ENCODE results near the gene TMEM106C. TPM values are rescaled to one million over a fixed set of nuclear protein-coding genes. Genes with fewer than 3 reads are reported as not detected.

The TMEM106C gene
- polyA plus RNA-seq, 1 donor from 2014 or later: 290 TPM

DNA sequence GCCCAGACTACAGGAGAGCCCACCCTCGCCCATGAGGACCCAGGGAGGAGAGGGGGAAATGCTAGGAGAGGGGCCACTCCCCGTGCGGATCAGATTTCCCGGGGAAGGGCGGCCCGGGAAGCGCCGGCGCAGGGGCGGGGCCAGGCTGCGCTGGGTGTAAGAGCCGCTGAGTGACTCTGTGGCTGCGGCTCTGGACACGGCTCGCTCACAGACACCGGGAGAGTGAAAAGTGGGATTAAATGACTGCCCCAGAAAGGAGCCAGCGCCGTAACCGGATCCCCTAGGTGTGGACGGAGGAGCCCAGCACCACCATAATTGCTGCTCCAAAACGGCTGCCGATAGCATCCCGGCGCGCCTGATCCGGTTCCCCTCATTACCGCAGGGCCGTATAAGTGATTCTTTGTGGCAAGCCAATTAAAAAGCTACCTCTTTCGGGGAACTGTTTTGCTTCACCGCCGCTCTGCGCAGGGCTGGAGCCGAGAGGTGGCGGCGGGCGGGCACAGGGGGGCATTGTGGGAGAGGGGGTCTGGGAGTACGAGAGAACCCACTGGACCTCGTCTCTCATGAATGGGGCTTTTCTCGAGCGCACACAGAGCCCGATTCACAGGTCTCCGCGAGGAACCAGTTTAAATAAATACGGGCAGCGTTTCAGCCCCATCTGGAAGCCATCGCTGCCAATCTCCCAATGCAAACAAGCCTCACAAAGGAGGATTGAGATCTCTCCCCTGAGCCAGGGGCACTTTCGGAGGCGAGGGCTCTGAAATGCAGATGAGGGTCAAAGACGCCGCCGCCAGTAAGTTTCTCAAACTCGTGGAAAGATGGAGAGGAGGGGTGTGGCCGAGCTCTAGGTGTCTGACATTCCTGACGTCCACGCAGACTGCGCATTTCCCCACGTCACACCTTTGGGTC is 38.4 kb downstream of the TMEM106C start:
- H3K4me2 ChIP-seq (ENCODE audit: low read length): peak overlapping the region; percentile 69
- H2AFZ ChIP-seq (ENCODE audit: low read depth, low read length): peak overlapping the region; percentile 69
- peaks cover 6% of the 10 kb centered on the region for H3F3A ChIP-seq (ENCODE audit: insufficient read depth, low read length, poor library complexity, severe bottlenecking)
- no peaks in the 10 kb centered on the region for H4K20me1 ChIP-seq (ENCODE audit: insufficient read depth)
- peaks cover 52% of the 10 kb centered on the region for H3K27me3 ChIP-seq (ENCODE audit: insufficient read depth, low read depth, low read length)
- H3K9me3 ChIP-seq (ENCODE audit: low read length): no peaks in the 10 kb centered on the region
- no peak overlapping the region for H3K27ac ChIP-seq (ENCODE audit: low read length)
- peak overlapping the region; percentile 76 for H3K4me3 ChIP-seq (ENCODE audit: low read length)
- no peaks in the 10 kb centered on the region for H3K36me3 ChIP-seq (ENCODE audit: insufficient read depth, low read length)
- no peaks in the 10 kb centered on the region for H3K9me2 ChIP-seq (ENCODE audit: insufficient read depth, low read length)
- H3K9ac ChIP-seq (ENCODE audit: low read length): peak overlapping the region; percentile 52
- peaks cover 14% of the 10 kb centered on the region for H3K79me2 ChIP-seq (replicated peaks; ENCODE audit: insufficient read depth, low read length)
- TF ChIP-seq EP300 (conservative IDR thresholded peaks at IDR 0.05; ENCODE audit: poor library complexity, severe bottlenecking): no peak
- peak; percentile 35 for TF ChIP-seq EZH2 (IDR thresholded peaks at IDR 0.05; ENCODE audit: borderline replicate concordance, insufficient read depth, low read length, poor library complexity, severe bottlenecking)

DNA sequence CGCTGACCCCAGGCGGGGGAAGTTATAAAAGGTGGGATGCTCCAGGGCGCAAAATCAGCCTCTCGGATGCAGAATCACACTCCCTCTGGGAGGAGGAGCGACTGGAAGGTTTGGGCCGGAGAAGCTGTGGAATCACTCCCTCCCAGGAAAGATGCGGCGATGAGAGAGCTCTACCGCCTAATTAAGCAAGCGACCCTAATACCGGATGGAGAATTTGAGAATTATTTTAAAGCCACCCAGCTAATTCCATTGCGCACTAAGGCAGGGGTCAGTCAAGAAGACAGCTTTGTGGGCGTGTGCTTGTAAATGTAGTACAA is 39.0 kb downstream of the TMEM106C start:
- no peaks in the 10 kb centered on the region for H4K20me1 ChIP-seq (ENCODE audit: insufficient read depth)
- no peaks in the 10 kb centered on the region for H3K36me3 ChIP-seq (ENCODE audit: insufficient read depth, low read length)
- TF ChIP-seq RAD21 (conservative IDR thresholded peaks at IDR 0.05) (no peak), EZH2 (IDR thresholded peaks at IDR 0.05; ENCODE audit: borderline replicate concordance, insufficient read depth, low read length, poor library complexity, severe bottlenecking) (peak; percentile 8)
- TF ChIP-seq, protein P1, sequence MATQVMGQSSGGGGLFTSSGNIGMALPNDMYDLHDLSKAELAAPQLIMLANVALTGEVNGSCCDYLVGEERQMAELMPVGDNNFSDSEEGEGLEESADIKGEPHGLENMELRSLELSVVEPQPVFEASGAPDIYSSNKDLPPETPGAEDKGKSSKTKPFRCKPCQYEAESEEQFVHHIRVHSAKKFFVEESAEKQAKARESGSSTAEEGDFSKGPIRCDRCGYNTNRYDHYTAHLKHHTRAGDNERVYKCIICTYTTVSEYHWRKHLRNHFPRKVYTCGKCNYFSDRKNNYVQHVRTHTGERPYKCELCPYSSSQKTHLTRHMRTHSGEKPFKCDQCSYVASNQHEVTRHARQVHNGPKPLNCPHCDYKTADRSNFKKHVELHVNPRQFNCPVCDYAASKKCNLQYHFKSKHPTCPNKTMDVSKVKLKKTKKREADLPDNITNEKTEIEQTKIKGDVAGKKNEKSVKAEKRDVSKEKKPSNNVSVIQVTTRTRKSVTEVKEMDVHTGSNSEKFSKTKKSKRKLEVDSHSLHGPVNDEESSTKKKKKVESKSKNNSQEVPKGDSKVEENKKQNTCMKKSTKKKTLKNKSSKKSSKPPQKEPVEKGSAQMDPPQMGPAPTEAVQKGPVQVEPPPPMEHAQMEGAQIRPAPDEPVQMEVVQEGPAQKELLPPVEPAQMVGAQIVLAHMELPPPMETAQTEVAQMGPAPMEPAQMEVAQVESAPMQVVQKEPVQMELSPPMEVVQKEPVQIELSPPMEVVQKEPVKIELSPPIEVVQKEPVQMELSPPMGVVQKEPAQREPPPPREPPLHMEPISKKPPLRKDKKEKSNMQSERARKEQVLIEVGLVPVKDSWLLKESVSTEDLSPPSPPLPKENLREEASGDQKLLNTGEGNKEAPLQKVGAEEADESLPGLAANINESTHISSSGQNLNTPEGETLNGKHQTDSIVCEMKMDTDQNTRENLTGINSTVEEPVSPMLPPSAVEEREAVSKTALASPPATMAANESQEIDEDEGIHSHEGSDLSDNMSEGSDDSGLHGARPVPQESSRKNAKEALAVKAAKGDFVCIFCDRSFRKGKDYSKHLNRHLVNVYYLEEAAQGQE (IDR thresholded peaks at IDR 0.05; ENCODE audit: borderline replicate concordance): no peak
- peaks cover 52% of the 10 kb centered on the region for H3K27me3 ChIP-seq (ENCODE audit: insufficient read depth, low read depth, low read length)
- peak overlapping the region; percentile 52 for H3K9ac ChIP-seq (ENCODE audit: low read length)
- peak overlapping the region; percentile 76 for H3K4me3 ChIP-seq (ENCODE audit: low read length)
- H3K9me2 ChIP-seq (ENCODE audit: insufficient read depth, low read length): no peaks in the 10 kb centered on the region
- H3K9me3 ChIP-seq (ENCODE audit: low read length): no peaks in the 10 kb centered on the region
- H3K79me2 ChIP-seq (replicated peaks; ENCODE audit: insufficient read depth, low read length): peaks cover 14% of the 10 kb centered on the region
- no peak overlapping the region for H3K27ac ChIP-seq (ENCODE audit: low read length)
- H2AFZ ChIP-seq (ENCODE audit: low read depth, low read length): no peak overlapping the region
- peak overlapping the region; percentile 69 for H3K4me2 ChIP-seq (ENCODE audit: low read length)
- H3F3A ChIP-seq (ENCODE audit: insufficient read depth, low read length, poor library complexity, severe bottlenecking): peaks cover 6% of the 10 kb centered on the region

DNA sequence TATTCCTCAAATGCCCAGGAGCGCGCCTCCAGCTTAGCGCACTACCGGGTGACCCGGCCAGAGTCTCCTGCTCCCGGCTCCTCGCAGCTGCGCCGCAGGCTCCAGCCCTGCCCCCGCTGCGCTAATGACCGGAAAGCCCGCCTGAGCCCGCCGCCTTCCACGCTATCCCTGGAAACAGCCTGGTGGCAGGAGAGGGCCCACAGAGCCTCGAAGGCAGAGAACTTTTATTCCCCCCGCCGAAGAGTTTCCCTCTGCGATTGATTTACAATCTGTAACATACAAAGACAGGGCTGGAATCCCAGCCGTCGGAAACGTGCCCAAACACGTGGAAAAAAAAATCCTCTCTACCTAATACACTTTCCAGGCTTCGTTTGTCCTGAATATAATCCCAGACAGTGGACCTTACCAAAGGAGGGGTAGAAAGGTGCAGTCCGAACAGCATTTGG is 39.4 kb downstream of the TMEM106C start:
- H3K36me3 ChIP-seq (ENCODE audit: insufficient read depth, low read length): no peaks in the 10 kb centered on the region
- H3K9me2 ChIP-seq (ENCODE audit: insufficient read depth, low read length): no peaks in the 10 kb centered on the region
- peaks cover 14% of the 10 kb centered on the region for H3K79me2 ChIP-seq (replicated peaks; ENCODE audit: insufficient read depth, low read length)
- TF ChIP-seq EZH2 (IDR thresholded peaks at IDR 0.05; ENCODE audit: borderline replicate concordance, insufficient read depth, low read length, poor library complexity, severe bottlenecking) (peak; percentile 21), TAF1 (IDR thresholded peaks at IDR 0.05; ENCODE audit: low read depth) (no peak)
- H2AFZ ChIP-seq (ENCODE audit: low read depth, low read length): no peak overlapping the region
- no peaks in the 10 kb centered on the region for H4K20me1 ChIP-seq (ENCODE audit: insufficient read depth)
- peaks cover 6% of the 10 kb centered on the region for H3F3A ChIP-seq (ENCODE audit: insufficient read depth, low read length, poor library complexity, severe bottlenecking)
- H3K27me3 ChIP-seq (ENCODE audit: insufficient read depth, low read depth, low read length): peaks cover 52% of the 10 kb centered on the region
- H3K4me3 ChIP-seq (ENCODE audit: low read length): peak overlapping the region; percentile 76
- H3K9me3 ChIP-seq (ENCODE audit: low read length): no peaks in the 10 kb centered on the region
- no peak overlapping the region for H3K4me2 ChIP-seq (ENCODE audit: low read length)
- H3K9ac ChIP-seq (ENCODE audit: low read length): no peak overlapping the region
- H3K27ac ChIP-seq (ENCODE audit: low read length): no peak overlapping the region
